GM20000 (cell line): ENCODE measurements around the gene GPR42.

ENCODE experiments used
- DNase-seq: peaks from one replicate; pipeline ENCODE4 v3.0.0; 2012; ENCODE audit warnings: low spot score
- TF ChIP-seq, protein P1 (sequence below): IDR thresholded peaks from 2 replicates; pipeline ENCODE4 v1.5.1; 2012; ENCODE audit warnings: mild to moderate bottlenecking, control low read depth; ENCODE audit errors: extremely low read depth, missing control alignments

GPR42 gene

DNA sequence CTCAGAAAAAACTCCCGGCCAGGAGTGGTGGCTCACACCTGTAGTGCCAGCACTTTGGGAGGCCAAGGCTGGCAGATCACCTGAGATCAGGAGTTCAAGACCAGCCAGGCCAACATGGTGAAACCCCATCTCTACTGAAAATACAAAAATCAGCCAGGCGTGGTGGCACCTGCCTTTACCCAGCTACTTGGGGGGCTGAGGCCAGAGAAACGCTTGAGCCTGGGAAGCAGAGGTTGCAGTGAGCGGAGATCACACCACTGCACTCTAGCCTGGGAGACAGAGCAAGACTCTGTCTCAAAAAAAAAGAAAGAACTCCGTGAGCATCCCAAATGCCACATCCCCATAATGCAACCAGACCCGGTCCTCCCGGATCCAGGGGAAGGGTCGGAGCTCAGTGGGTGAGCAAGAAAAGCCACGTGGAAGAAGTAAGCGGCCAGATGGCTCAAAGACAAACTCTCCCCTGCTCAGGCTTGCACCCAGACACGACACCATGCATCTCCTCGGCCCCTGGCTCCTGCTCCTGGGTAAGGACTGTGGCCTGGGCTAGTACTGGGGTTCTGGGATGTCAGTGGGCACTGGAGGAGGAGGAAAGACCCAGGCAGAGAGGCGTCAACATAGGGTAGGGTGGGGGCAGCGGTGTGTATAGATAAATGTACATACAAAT, 39.2 kb upstream of the GPR42 start:
- TF ChIP-seq, protein P1, sequence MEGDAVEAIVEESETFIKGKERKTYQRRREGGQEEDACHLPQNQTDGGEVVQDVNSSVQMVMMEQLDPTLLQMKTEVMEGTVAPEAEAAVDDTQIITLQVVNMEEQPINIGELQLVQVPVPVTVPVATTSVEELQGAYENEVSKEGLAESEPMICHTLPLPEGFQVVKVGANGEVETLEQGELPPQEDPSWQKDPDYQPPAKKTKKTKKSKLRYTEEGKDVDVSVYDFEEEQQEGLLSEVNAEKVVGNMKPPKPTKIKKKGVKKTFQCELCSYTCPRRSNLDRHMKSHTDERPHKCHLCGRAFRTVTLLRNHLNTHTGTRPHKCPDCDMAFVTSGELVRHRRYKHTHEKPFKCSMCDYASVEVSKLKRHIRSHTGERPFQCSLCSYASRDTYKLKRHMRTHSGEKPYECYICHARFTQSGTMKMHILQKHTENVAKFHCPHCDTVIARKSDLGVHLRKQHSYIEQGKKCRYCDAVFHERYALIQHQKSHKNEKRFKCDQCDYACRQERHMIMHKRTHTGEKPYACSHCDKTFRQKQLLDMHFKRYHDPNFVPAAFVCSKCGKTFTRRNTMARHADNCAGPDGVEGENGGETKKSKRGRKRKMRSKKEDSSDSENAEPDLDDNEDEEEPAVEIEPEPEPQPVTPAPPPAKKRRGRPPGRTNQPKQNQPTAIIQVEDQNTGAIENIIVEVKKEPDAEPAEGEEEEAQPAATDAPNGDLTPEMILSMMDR: no peak

DNA sequence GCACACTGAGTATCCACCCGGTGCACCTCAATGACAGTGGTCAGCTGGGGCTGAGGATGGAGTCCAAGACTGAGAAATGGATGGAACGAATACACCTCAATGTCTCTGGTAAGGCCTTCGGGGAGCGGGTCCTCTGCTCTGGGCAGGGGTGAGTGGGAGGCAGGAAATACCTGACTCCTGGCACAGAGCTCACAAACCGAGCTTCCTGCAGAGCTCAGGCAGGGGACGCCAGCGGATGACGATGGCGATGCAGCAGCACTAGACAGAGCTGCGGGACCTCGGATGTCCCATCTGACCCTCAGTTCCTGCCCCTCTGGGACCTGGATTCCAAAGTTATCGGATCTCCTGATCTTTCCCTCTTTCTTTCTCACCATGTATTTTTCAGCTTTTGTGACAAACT, 38.1 kb upstream of the GPR42 start:
- TF ChIP-seq, protein P1: no peak
- DNase-seq: no peak

More for the DNA sequence above, 39.2 kb upstream of the GPR42 start:
- DNase-seq: no peak

DNA sequence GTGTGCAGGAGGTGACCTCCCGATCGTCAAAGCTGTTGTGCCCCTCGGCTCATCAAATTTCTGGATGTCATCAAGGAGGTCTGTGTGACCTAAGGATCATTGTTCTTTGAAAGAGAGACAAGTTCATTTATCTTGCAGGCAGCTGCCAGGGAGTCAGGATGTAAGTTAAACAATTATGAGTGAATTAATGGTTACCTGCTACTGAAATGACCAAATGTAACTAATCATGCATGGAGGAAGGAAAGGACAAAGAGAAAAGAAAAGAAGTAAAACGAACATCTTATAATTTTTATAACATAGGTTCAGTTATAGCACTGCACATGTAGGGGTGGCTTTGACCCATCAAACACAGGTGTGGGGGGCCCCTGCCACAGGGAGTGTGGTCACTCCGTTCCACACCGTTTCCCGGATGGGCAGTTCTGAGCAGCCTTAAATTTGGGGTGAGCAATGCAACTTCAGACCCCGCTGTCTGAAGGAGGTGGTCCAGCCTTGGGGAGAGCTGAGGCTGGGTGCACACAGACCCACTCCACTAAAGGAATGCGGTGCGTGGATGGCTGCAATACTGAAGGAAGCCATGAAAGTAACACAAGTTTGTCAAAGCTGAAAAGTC, 36.6 kb upstream of the GPR42 start:
- TF ChIP-seq, protein P1: no peak
- DNase-seq: no peak

DNA sequence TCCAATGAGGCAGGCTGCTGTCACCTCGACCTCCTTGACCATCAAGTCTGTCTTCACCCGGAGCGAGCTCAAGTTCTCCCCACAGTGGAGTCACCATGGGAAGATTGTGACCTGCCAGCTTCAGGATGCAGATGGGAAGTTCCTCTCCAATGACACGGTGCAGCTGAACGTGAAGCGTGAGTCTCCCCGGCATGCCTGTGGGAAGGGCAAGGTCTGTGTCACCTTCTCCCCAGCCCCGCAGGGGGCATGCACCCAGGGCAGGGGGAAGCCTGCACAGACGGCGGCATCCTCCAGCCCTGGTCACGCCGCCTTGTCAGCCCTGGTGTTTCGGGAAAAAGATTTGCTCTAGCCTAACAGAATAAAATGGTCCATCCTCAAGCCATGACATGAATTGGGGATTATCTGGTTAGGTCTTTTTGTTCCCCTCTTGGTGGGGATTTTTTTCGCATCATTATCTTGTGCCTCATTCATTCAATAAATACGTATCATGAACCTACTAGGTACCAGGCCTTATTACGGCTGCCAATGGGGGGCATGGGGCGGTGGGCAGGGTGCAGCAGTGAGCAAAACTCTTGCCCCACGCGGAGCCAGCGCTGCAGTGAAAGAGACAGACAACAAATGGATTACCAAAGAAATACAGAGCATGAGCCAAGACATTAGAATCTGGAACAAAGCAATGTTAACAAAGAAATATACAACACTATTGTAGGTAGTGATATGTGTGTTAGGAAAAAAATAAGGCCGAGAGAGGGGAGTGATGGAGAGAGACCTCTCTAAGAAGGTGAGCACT, 34.5 kb upstream of the GPR42 start:
- no peak for DNase-seq
- TF ChIP-seq, protein P1: no peak

DNA sequence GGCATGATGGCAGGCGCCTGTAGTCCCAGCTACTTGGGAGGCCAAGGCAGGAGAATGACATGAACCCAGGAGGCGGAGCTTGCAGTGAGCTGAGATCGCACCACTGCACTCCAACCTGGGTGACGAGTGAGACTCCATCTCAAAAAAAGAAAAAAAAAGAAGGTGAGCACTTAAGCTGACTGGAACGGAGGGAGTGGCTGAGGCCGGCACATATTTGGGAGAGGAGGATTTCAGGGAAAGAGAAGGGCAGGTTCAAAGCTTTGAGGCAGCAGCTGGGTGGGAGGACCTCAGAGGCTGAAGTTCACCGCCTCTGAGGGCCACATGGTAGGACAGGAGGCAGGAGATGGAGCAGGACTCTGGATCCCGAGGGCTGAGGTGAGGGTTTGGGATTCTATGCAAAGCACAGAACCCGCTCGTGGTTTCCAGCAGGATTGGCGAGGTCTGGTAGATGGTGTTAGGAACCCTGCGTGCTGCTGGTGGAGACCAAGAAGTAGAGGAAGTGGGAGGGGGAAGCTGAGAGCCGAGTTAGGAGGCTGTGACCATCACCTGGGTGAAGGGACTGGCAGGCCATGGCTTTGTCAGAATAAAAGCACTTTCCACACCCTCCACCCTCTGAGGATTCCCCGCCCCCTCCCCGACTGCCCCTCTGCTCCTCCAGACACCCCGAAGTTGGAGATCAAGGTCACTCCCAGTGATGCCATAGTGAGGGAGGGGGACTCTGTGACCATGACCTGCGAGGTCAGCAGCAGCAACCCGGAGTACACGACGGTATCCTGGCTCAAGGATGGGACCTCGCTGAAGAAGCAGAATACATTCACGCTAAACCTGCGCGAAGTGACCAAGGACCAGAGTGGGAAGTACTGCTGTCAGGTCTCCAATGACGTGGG, 33.5 kb upstream of the GPR42 start:
- TF ChIP-seq, protein P1: no peak
- DNase-seq: no peak

DNA sequence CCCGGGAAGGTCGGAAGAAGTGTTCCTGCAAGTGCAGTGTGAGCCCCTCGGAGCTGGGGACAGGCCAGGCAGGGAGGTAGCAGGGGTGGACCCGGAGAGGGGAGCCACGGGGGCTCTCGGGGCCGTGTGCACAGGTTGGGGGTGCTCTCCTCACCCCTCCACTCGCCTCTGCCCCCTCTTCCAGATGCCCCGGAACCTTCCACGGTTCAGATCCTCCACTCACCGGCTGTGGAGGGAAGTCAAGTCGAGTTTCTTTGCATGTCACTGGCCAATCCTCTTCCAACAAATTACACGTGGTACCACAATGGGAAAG, 32.9 kb upstream of the GPR42 start:
- DNase-seq: no peak
- TF ChIP-seq, protein P1: no peak
